Left lung (tissue), 10 donors: ENCODE data around the gene BTBD7. TPM values are rescaled to one million over a fixed set of nuclear protein-coding genes. Genes with fewer than 3 reads are reported as not detected.

ENCODE experiments used
- ATAC-seq: fragments of 200-7000 bp; cut with Tn5 transposase; one replicate; pipeline ENCODE4 v1.9.1; 2020; ENCODE audit warnings: moderate library complexity
- DNase-seq, 4 donors: peaks; one replicate each; pipeline ENCODE4 v3.0.0-alpha.2; 2013 to 2020
- H3K27ac ChIP-seq, 2 donors: fragments of 200-600 bp; sonication (generic) in 1 of 2; one replicate each; pipeline versions ENCODE4 v1.5.0 to v1.8.0; 2020 to 2021
- H3K27me3 ChIP-seq, 2 donors: fragments of 200-600 bp; sonication (generic) in 1 of 2; one replicate each; pipeline versions ENCODE4 v1.5.0 to v1.8.0; 2020 to 2021
- H3K36me3 ChIP-seq, 2 donors: fragments of 200-600 bp; sonication (generic) in 1 of 2; one replicate each; pipeline versions ENCODE4 v1.5.0 to v1.8.0; 2020 to 2021
- H3K4me1 ChIP-seq, 2 donors: fragments of 200-600 bp; one replicate each; pipeline ENCODE4 v1.8.0; 2021
- H3K4me3 ChIP-seq, 2 donors: fragments of 200-600 bp; sonication (generic) in 1 of 2; one replicate each; pipeline versions ENCODE4 v1.5.0 to v1.8.0; 2020 to 2021; ENCODE audit warnings: mild to moderate bottlenecking in 1 of 2
- H3K9me3 ChIP-seq, 2 donors: fragments of 200-600 bp; sonication (generic) in 1 of 2; one replicate each; pipeline versions ENCODE4 v1.5.0 to v1.8.0; 2020 to 2021
- intact Hi-C, 2 donors: fragments of 100-400 bp; cut with DNase I; formaldehyde crosslinking; loops; one replicate each; pipeline versions ENCODE4 v1.11.2 to v1.14.2; 2022
- polyA plus RNA-seq, 6 donors: library from polyadenylated mRNA; unstranded; fragments of 120-200 nt; gene quantifications; one replicate each; pipeline ENCODE4 v1.2.1, GENCODE V29; 2013; ENCODE audit not compliant: insufficient read length in 6 of 6
- total RNA-seq, 2 donors: library from RNA; stranded (reverse); fragmentation: NEBNext Ultra II Directional; extraction: Animal tissue kit (Norgen Biotek cat#: 25700); gene quantifications; one replicate each; pipeline ENCODE4 v1.2.1, GENCODE V29; 2021
- TF ChIP-seq, protein P1 (sequence below), 2 donors: fragments of 200-600 bp; sonication (generic) in 1 of 2; IDR thresholded peaks; one replicate each; pipeline versions ENCODE4 v1.5.0 to v1.8.0; 2021; ENCODE audit warnings: antibody characterized with exemption in 2 of 2
- donor health status: DM: no; HTN: yes; CAD: no.
- donor health status: DM: no; HTN: no; CAD: no.

Gene BTBD7
- total and polyA plus RNA-seq, 8 donors: 32.1 to 42.8 (median 38.7) TPM

DNA sequence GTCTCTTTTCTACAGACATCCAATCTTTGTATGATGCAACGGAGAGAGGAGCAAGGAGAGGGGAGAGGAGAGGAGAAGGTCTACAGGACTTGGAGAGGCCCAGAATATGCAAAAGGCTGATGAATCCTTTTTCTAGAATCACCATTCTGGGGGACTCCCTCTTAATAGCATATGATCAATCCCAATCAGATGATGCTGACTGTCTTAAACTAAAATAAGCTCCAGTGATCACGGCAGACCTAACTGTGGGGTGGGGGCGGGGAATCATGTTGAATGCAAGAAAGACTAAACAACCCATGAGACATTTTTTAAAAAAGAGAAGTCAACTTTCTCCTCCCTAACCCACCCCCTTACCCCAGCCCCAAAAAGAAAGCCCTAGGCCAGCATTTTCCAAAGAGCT lies 33.4 kb downstream of the BTBD7 start:
- TF ChIP-seq, protein P1, sequence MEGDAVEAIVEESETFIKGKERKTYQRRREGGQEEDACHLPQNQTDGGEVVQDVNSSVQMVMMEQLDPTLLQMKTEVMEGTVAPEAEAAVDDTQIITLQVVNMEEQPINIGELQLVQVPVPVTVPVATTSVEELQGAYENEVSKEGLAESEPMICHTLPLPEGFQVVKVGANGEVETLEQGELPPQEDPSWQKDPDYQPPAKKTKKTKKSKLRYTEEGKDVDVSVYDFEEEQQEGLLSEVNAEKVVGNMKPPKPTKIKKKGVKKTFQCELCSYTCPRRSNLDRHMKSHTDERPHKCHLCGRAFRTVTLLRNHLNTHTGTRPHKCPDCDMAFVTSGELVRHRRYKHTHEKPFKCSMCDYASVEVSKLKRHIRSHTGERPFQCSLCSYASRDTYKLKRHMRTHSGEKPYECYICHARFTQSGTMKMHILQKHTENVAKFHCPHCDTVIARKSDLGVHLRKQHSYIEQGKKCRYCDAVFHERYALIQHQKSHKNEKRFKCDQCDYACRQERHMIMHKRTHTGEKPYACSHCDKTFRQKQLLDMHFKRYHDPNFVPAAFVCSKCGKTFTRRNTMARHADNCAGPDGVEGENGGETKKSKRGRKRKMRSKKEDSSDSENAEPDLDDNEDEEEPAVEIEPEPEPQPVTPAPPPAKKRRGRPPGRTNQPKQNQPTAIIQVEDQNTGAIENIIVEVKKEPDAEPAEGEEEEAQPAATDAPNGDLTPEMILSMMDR (IDR thresholded peaks at IDR 0.05): no peak
- Histone ChIP-seq H3K27ac (peak overlapping the region in 1 of 2 donors; percentile 4), H3K36me3 (peaks cover 0 to 2% of the 10 kb centered on the region in 2 donors), H3K27me3 (no peaks in the 10 kb centered on the region), H3K9me3 (no peaks in the 10 kb centered on the region), H3K4me3 (no peak overlapping the region), H3K4me1 (peaks cover 0 to 25% of the 10 kb centered on the region in 2 donors)
- ATAC-seq (no peak), DNase-seq (no peak)
- intact Hi-C loops: no loop called here

DNA sequence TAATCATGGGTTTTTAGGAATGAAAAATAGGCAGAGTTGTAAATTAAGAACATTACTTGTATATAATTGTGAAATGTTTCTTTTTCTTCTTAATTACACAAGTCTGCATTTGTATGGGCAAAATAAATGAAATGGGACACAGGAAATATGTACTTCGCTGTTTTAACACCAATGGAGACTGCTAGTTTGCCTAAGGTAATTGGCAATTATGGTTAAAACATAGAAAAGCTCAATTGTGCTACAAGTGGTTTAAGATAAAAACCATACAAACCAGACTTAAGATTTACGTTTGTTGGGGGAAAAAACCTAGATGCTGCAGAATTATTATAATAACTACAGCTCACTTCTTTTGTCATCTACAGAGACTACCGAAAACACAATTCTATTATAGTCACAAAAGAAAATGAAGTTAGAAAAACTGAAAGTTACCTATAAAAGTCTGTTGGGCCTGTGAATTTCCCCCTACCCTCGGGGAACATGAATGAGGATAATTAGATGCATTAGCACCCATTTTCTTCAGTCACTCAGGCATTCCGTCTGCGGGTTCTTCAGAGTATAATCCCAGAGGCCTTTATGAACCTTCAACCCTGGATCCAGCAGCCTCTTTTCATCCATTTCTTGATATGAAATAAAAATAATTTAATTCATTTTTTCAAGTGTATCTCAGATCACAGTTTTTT lies 37.2 kb downstream of the BTBD7 start:
- TF ChIP-seq, protein P1 (IDR thresholded peaks at IDR 0.05): no peak
- no peak for ATAC-seq
- intact Hi-C loops: no loop called here

DNA sequence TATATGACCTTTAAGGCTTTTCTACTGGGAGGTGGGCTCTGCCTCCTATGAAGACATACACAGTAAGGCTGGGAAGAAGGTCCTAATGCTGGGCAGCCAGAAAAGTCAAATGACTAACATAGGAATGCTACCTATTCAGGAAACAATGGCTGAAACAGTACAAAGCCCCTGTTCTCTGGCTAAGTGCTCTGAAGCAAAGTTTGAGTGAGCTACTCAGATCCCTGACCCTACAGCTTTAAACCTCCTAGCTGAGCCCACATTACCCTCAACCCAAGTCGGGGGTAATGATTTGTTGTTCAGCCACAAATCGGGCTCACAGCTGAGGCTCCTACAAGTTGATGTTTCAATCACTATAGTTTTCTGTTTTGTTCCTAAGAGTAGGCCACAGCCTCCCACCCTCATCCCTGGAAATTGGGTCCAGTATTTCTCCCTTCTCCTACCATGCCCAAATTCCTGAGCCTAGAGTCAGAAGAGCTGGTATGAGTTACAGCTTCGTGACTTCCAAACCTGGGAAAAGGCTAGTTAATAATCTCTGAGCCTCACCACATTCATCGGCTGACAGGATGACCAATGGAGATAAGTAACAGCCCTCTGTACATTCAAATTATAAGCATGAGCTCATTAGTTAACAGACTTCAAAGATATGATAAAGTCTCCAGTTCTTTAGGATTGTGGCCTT lies 46.5 kb downstream of the BTBD7 start:
- DNase-seq: no peak
- Histone ChIP-seq H3K9me3 (no peaks in the 10 kb centered on the region), H3K36me3 (peaks cover 0 to 15% of the 10 kb centered on the region in 2 donors), H3K27me3 (no peaks in the 10 kb centered on the region), H3K4me1 (peaks cover 0 to 11% of the 10 kb centered on the region in 2 donors), H3K27ac (no peak overlapping the region), H3K4me3 (no peak overlapping the region)
- no peak for ATAC-seq
- TF ChIP-seq, protein P1 (IDR thresholded peaks at IDR 0.05): no peak
- intact Hi-C loops: no loop called here

More for the DNA sequence above, 37.2 kb downstream of the BTBD7 start:
- no peak overlapping the region for H3K27ac ChIP-seq
- H3K9me3 ChIP-seq: no peaks in the 10 kb centered on the region
- no peak for DNase-seq
- H3K36me3 ChIP-seq: peaks cover 0 to 13% of the 10 kb centered on the region in 2 donors
- no peak overlapping the region for H3K4me3 ChIP-seq
- H3K27me3 ChIP-seq: no peaks in the 10 kb centered on the region
- peaks cover 0 to 19% of the 10 kb centered on the region in 2 donors for H3K4me1 ChIP-seq

DNA sequence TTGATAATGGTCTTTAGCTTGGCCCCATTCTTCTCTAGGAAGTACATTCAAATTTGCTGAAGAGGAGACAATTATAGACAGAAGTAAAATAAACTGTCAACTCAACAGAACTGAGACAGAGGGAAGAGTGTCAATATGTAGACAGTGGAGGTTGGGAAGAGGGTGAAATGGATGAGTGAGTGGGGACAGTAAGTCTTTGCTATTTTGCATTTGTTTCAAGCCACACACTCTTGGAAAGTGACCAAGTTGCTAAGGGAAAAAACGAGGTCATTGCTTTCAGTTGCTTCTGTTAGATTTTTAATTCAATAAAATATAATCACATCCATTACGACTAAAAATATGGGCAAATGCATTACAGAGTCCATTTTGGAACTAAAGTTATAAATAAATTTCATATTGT lies 47.8 kb downstream of the BTBD7 start:
- intact Hi-C loops: no loop called here
- TF ChIP-seq, protein P1 (IDR thresholded peaks at IDR 0.05): no peak

DNA sequence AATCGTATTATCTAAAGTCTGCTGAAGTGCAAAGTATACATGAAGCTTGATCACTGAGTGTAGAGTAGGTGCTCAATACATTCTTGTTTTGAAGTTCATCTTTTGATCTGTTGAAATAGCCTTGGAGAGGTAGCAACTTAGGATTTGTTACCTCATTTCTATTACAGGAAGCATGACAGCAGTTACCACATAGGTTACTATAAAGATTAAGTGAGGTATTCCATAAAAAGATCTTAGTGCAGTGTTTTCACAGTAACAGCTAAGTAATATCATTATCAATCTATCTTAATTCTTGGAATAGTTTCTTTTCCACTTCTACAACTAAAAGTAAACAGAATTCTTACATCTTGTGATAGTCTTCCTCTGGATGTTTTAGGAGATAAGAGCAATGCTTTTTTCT lies 50.9 kb downstream of the BTBD7 start:
- peak overlapping the region in 1 of 2 donors; percentile 3 for H3K27ac ChIP-seq
- no peaks in the 10 kb centered on the region for H3K27me3 ChIP-seq
- H3K4me3 ChIP-seq: no peak overlapping the region
- DNase-seq (no peak), ATAC-seq (no peak)
- TF ChIP-seq, protein P1 (IDR thresholded peaks at IDR 0.05): no peak
- peaks cover 0 to 12% of the 10 kb centered on the region in 2 donors for H3K36me3 ChIP-seq
- H3K9me3 ChIP-seq: no peaks in the 10 kb centered on the region
- intact Hi-C loops: no loop called here
- peaks cover 0 to 5% of the 10 kb centered on the region in 2 donors for H3K4me1 ChIP-seq

More for the DNA sequence above, 47.8 kb downstream of the BTBD7 start:
- Histone ChIP-seq H3K27ac (no peak overlapping the region), H3K36me3 (peaks cover 0 to 11% of the 10 kb centered on the region in 2 donors), H3K27me3 (no peaks in the 10 kb centered on the region), H3K9me3 (no peaks in the 10 kb centered on the region), H3K4me1 (peaks cover 0 to 11% of the 10 kb centered on the region in 2 donors), H3K4me3 (no peak overlapping the region)
- ATAC-seq (no peak), DNase-seq (no peak)
